ENCODE data around the gene CLDN6. TPM values are rescaled to one million over a fixed set of nuclear protein-coding genes. Genes with fewer than 3 reads are reported as not detected.
A peak's percentile ranks its signal among the peaks of the same experiment; 100 is the strongest.

The CLDN6 gene
- total and polyA plus RNA-seq, 12 donors, result 0.46 to 0.47 TPM; not detected in 10

DNA sequence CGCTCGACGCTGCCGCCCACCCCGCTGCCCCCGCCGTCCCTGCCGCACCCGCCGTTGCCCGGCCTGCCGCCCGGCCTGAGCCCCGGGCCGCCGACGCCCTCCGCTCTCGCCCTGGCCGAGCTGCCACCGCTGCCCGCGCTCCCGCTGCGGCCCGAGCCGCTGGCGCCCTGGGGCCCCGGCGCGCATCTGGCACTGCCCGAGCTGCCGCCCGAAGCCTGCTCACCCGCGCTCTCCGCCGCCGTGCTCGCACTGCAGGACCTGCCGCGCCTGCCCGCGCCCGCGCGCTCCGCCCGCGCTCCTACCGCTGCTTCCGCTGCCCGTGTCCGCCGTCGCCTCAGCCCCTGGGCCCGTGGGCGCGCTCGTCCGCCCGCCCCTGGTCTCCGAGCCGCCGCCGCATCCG, 13.7 kb downstream of the CLDN6 start:
- Histone ChIP-seq H3K9me3 (replicated peaks in 1 of 3) (no peaks in the 10 kb centered on the region), H3K4me1 (replicated peaks in 1 of 2) (peaks cover 0 to 4% of the 10 kb centered on the region in 2 donors), H3K27ac (peak overlapping the region in 1 of 5 donors; percentile 71), H3K36me3 (replicated peaks in 1 of 2) (no peaks in the 10 kb centered on the region), H3K4me3 (peak overlapping the region in 1 of 4 donors; percentile 16), H3K27me3 (peaks cover 7% of the 10 kb centered on the region)
- WGBS, 4 donors, result 0 to 1% methylated on average over 36 to 58 of the region's 67 CpGs; no CpG with 5 or more reads in 2 of the 4 donors
- intact Hi-C loops (cut with DNase I), result no loop called here
- TF ChIP-seq, protein P1, sequence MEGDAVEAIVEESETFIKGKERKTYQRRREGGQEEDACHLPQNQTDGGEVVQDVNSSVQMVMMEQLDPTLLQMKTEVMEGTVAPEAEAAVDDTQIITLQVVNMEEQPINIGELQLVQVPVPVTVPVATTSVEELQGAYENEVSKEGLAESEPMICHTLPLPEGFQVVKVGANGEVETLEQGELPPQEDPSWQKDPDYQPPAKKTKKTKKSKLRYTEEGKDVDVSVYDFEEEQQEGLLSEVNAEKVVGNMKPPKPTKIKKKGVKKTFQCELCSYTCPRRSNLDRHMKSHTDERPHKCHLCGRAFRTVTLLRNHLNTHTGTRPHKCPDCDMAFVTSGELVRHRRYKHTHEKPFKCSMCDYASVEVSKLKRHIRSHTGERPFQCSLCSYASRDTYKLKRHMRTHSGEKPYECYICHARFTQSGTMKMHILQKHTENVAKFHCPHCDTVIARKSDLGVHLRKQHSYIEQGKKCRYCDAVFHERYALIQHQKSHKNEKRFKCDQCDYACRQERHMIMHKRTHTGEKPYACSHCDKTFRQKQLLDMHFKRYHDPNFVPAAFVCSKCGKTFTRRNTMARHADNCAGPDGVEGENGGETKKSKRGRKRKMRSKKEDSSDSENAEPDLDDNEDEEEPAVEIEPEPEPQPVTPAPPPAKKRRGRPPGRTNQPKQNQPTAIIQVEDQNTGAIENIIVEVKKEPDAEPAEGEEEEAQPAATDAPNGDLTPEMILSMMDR (IDR thresholded peaks at IDR 0.05), result no peak
- TF ChIP-seq POLR2A (IDR thresholded peaks at IDR 0.05), result no peak
- peak in 1 of 7 donors; percentile 26 for DNase-seq

DNA sequence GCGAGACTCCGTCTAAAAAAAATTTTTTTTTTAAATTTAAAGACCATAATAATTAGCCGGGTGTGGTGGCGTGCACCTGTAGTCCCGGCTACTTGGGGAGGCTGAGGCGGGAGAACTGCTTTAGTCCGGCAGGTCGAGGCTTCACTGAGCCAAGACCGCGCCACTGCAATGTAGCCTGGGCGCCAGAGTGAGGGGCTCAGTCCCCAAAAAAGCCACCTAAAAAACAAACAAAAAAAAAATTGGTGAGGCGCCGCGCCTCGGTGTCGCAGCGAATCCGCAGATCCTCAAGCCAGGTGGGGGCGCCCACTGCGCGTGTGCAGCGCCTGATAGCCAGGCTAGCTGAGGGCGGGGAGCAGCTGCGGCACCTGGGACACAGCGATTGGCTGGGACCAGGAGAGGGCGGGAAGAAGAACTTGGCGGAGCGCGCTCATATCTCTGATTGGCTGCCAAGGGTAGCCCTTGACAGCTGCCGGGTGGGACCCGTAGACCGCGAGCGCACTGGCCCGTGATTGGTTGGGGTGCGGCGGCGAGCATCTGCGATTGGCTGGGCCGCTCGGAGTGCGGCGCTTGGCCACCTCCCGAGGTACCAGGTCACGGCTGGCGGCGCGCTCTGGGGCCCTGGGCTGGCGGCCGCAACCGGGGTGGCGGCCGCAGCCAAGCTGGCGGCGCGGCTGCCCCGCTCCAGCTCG, 14.3 kb downstream of the CLDN6 start:
- peaks cover 0 to 4% of the 10 kb centered on the region in 2 donors for H3K4me1 ChIP-seq (replicated peaks in 1 of 2)
- no peaks in the 10 kb centered on the region for H3K36me3 ChIP-seq (replicated peaks in 1 of 2)
- peak; percentile 98 to 99 (median 99) for DNase-seq
- no peak for TF ChIP-seq POLR2A (IDR thresholded peaks at IDR 0.05)
- TF ChIP-seq, protein P1 (IDR thresholded peaks at IDR 0.05), result peak in 5 of 6 experiments; percentile 31 to 56 (median 53)
- intact Hi-C loops (cut with DNase I), result loop anchor here in 1 of 2 donors (2.0 kb wide), 1 partner anchor 25 kb away; no protein-coding TSS in a partner anchor
- no peaks in the 10 kb centered on the region for H3K9me3 ChIP-seq (replicated peaks in 1 of 3)
- H3K27ac ChIP-seq, result peak overlapping the region in 1 of 5 donors; percentile 71
- H3K4me3 ChIP-seq, result peak overlapping the region in 1 of 4 donors; percentile 16
- H3K27me3 ChIP-seq, result peaks cover 6% of the 10 kb centered on the region
- 7 to 17% (median 10%) methylated on average over 26 to 58 of the region's 58 CpGs for WGBS, 4 donors

DNA sequence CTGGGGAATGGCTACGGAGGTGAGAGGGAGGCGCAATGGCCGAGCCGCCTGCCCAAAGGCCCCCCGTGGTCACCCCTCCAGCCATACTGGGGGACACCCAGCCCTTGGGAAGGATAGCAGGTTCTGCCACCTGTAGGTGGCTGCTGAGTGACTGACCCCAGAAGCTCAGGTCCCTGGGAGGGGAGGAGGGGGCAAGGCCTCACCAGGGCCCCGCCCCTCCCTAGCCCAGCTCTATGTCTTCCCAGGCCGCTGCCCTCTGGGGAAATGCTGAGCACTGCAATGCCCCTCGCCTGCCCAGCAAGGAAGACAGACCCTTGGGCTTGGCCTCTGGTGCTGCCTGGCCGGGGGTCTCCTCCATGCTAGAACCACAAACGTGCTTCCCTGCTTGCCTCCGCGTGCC, 16.7 kb downstream of the CLDN6 start:
- DNase-seq, result no peak
- no peak for TF ChIP-seq POLR2A (IDR thresholded peaks at IDR 0.05)
- TF ChIP-seq, protein P1 (IDR thresholded peaks at IDR 0.05), result no peak
- 64 to 69% (median 65%) methylated on average over 5 to 12 of the region's 12 CpGs; no CpG with 5 or more reads in 1 of the 4 donors for WGBS, 4 donors

GRCh38 chr16:3000540-3000939, 17.4 kb downstream of the CLDN6 start:
- Histone ChIP-seq H3K27ac (no peak overlapping the region), H3K27me3 (no peaks in the 10 kb centered on the region), H3K36me3 (replicated peaks in 1 of 2) (no peaks in the 10 kb centered on the region), H3K9me3 (replicated peaks in 1 of 3) (no peaks in the 10 kb centered on the region), H3K4me1 (replicated peaks in 1 of 2) (peaks cover 0 to 4% of the 10 kb centered on the region in 2 donors), H3K4me3 (no peak overlapping the region)
- no peak for TF ChIP-seq POLR2A (IDR thresholded peaks at IDR 0.05)
- TF ChIP-seq, protein P1 (IDR thresholded peaks at IDR 0.05), result no peak
- 70 to 100% (median 76%) methylated on average over 1 to 4 of the region's 4 CpGs for WGBS, 4 donors
- intact Hi-C loops (cut with DNase I), result no loop called here
- no peak for DNase-seq

More for the DNA sequence above, 16.7 kb downstream of the CLDN6 start:
- Histone ChIP-seq H3K4me1 (replicated peaks in 1 of 2) (peaks cover 0 to 4% of the 10 kb centered on the region in 2 donors), H3K9me3 (replicated peaks in 1 of 3) (no peaks in the 10 kb centered on the region), H3K27me3 (no peaks in the 10 kb centered on the region), H3K36me3 (replicated peaks in 1 of 2) (no peaks in the 10 kb centered on the region), H3K4me3 (no peak overlapping the region), H3K27ac (no peak overlapping the region)
- intact Hi-C loops (cut with DNase I), result no loop called here

All from adrenal gland (tissue), 12 donors.